ENCODE results near the gene TMEM158.

Gene TMEM158

GRCh38 chr3:45226206-45226915 is at the start of gene TMEM158:
Gene TMEM158, minus strand, starts transcription at chr3:45226287. Its CDS starts 260 bp downstream, at chr3:45226027.
- peak; percentile 61 for DNase-seq

- no peak for DNase-seq
These were observed 49.1 kb upstream of the TMEM158 start for GRCh38 chr3:45275006-45275704.

- DNase-seq: no peak
These were observed 47.8 kb upstream of the TMEM158 start for GRCh38 chr3:45273681-45274515.

GRCh38 chr3:45272828-45273470 is 46.9 kb upstream of the TMEM158 start:
- no peak for DNase-seq

- DNase-seq: no peak
These were observed 46.1 kb upstream of the TMEM158 start for GRCh38 chr3:45272032-45272810.

- DNase-seq: no peak
These were observed 43.9 kb upstream of the TMEM158 start for GRCh38 chr3:45269952-45270351.

- no peak for DNase-seq
These were observed 41.0 kb upstream of the TMEM158 start for GRCh38 chr3:45267097-45267496.

- no peak for DNase-seq
These were observed 35.4 kb upstream of the TMEM158 start for GRCh38 chr3:45261333-45262110.

GRCh38 chr3:45259133-45259532 is 33.0 kb upstream of the TMEM158 start:
- DNase-seq: no peak

- no peak for DNase-seq
These were observed 32.2 kb upstream of the TMEM158 start for GRCh38 chr3:45258317-45258716.

- DNase-seq: no peak
These were observed 27.2 kb upstream of the TMEM158 start for GRCh38 chr3:45253316-45253715.

GRCh38 chr3:45252826-45253225 is 26.7 kb upstream of the TMEM158 start:
- DNase-seq: no peak

GRCh38 chr3:45249391-45249790 is 23.3 kb upstream of the TMEM158 start:
- DNase-seq: no peak

- no peak for DNase-seq
These were observed 20.2 kb upstream of the TMEM158 start for GRCh38 chr3:45246241-45246640.

GRCh38 chr3:45244356-45244755 is 18.3 kb upstream of the TMEM158 start:
- no peak for DNase-seq

- DNase-seq: no peak
These were observed 15.1 kb upstream of the TMEM158 start for GRCh38 chr3:45241206-45241605.

- DNase-seq: no peak
These were observed 14.2 kb upstream of the TMEM158 start for GRCh38 chr3:45240292-45240691.

- no peak for DNase-seq
These were observed 13.2 kb upstream of the TMEM158 start for GRCh38 chr3:45239254-45239653.

- DNase-seq: no peak
These were observed 10.9 kb upstream of the TMEM158 start for GRCh38 chr3:45236964-45237363.

GRCh38 chr3:45235409-45235808 is 9.3 kb upstream of the TMEM158 start:
- DNase-seq: no peak

GRCh38 chr3:45234250-45234649 is 8.2 kb upstream of the TMEM158 start:
- no peak for DNase-seq

All from activated CD4-positive, alpha-beta T cell treated with anti-CD3 and anti-CD28 coated beads, Interleukin-2, amount 50 U/mL, for 1 hour (primary cell).